GM12878 (cell line): ENCODE results near the gene TNF. TPM values are rescaled to one million over a fixed set of nuclear protein-coding genes. Genes with fewer than 3 reads are reported as not detected.

ENCODE experiments used
- ATAC-seq: fragments of 200-7000 bp; cut with Tn5 transposase; 3 replicates; pipeline ENCODE4 v1.9.1; 2020; ENCODE audit warnings: mild to moderate bottlenecking, moderate library complexity
- BruUV-seq: library from RNA; stranded (reverse); fragments of 400-500 nt; replicated peaks from 2 replicates; lab custom pipeline; 2021; lab: Mats Ljungman, UMichigan
- CTCF ChIA-PET: fragments of 300-600 bp; sonication (Branson Sonifier 250); formaldehyde crosslinking; extraction: SDS; loops from one replicate; lab custom pipeline; 2021; ENCODE audit warnings: inconsistent platforms; lab: Yijun Ruan, JAX
- POLR2A ChIA-PET: fragments of 350-600 bp; formaldehyde crosslinking; extraction: SDS; loops from one replicate; lab custom pipeline; 2021; ENCODE audit warnings: inconsistent platforms; lab: Charles Lee
- RAD21 ChIA-PET: fragments of 300-600 bp; sonication (Branson Sonifier 250); formaldehyde crosslinking; loops from one replicate; lab custom pipeline; 2023; ENCODE audit warnings: antibody characterized with exemption; ENCODE audit not compliant: unreplicated experiment; lab: Charles Lee
- SMC1A ChIA-PET: fragments of 300-600 bp; sonication (Branson Sonifier 250); formaldehyde crosslinking; loops from one replicate; lab custom pipeline; 2023; ENCODE audit not compliant: unreplicated experiment, uncharacterized antibody; lab: Charles Lee
- DNase-seq: peaks from one replicate; pipeline ENCODE4 v3.0.0-alpha.2; 2011; ENCODE audit warnings: low read depth, low spot score
- FAIRE-seq: peaks from 3 replicates; lab custom pipeline; 2011; peaks lifted over from hg19 to GRCh38; lab: Jason Lieb, UNC
- H2AFZ ChIP-seq: 2 replicates; pipeline ENCODE4 v1.6.0; 2011; ENCODE audit warnings: low read depth, low read length, control low read depth; ENCODE audit not compliant: control insufficient read depth
- H3K27ac ChIP-seq: 2 replicates; pipeline ENCODE4 v1.5.1; 2011; ENCODE audit warnings: control low read depth; ENCODE audit not compliant: control insufficient read depth, insufficient read depth
- H3K27me3 ChIP-seq, 2 experiments: replicated peaks in 1 of 2; 2 replicates each; pipeline versions ENCODE4 v1.6.0 to v1.6.1; 2011; ENCODE audit warnings: low read length in 1 of 2; ENCODE audit not compliant: control insufficient read depth in 2 of 2, insufficient read depth in 2 of 2
- H3K36me3 ChIP-seq, 2 experiments: 2 replicates each; pipeline ENCODE4 v1.5.1; 2011; ENCODE audit warnings: low read length in 1 of 2; ENCODE audit not compliant: control insufficient read depth in 2 of 2, insufficient read depth in 2 of 2
- H3K4me1 ChIP-seq: 2 replicates; pipeline ENCODE4 v1.6.1; 2011; ENCODE audit warnings: mild to moderate bottlenecking, low read length, moderate library complexity, mixed read lengths; ENCODE audit not compliant: control insufficient read depth, insufficient read depth
- H3K4me2 ChIP-seq: 2 replicates; pipeline ENCODE4 v1.6.0; 2011; ENCODE audit warnings: control low read depth; ENCODE audit not compliant: control insufficient read depth, insufficient read depth
- H3K4me3 ChIP-seq: fragments of 200-600 bp; sonication (generic); 2 replicates; pipeline ENCODE4 v1.5.1; 2016
- H3K79me2 ChIP-seq: 2 replicates; pipeline ENCODE4 v1.6.0; 2011; ENCODE audit warnings: low read length; ENCODE audit not compliant: control insufficient read depth, insufficient read depth
- H3K9ac ChIP-seq: 2 replicates; pipeline ENCODE4 v1.8.0; 2011; ENCODE audit warnings: low read length, control low read depth, mixed read lengths; ENCODE audit not compliant: control insufficient read depth, insufficient read depth
- H3K9me3 ChIP-seq: replicated peaks from 3 replicates; pipeline ENCODE4 v1.5.1; 2011; ENCODE audit warnings: mild to moderate bottlenecking, low read length; ENCODE audit not compliant: control insufficient read depth, insufficient read depth
- H4K20me1 ChIP-seq: 2 replicates; pipeline ENCODE4 v1.6.0; 2011; ENCODE audit not compliant: control insufficient read depth, insufficient read depth
- BMI1 ChIP-seq: fragments of 450-650 bp; IDR thresholded peaks from 2 replicates; pipeline ENCODE4 v1.6.1; 2016; ENCODE audit warnings: mild to moderate bottlenecking, moderate library complexity, borderline replicate concordance
- CREM ChIP-seq: IDR thresholded peaks from 2 replicates; pipeline ENCODE4 v1.6.1; 2014; ENCODE audit warnings: antibody characterized with exemption, low read depth
- FOXK2 ChIP-seq: fragments of 450-650 bp; IDR thresholded peaks from 2 replicates; pipeline ENCODE4 v1.6.1; 2017; ENCODE audit warnings: mild to moderate bottlenecking, moderate library complexity
- GATAD2B ChIP-seq: fragments of 450-650 bp; conservative IDR thresholded peaks from 2 replicates; pipeline ENCODE4 v1.6.1; 2017; ENCODE audit warnings: low read depth, mild to moderate bottlenecking, moderate library complexity
- HCFC1 ChIP-seq: fragments of 150-350 bp; IDR thresholded peaks from 2 replicates; pipeline ENCODE4 v1.6.1; 2014; ENCODE audit warnings: low read length
- KDM1A ChIP-seq: fragments of 200-600 bp; sonication (generic); IDR thresholded peaks from 2 replicates; pipeline ENCODE4 v1.6.1; 2016; ENCODE audit warnings: borderline replicate concordance
- NFYB ChIP-seq: IDR thresholded peaks from 2 replicates; pipeline ENCODE4 v1.6.1; 2011; ENCODE audit warnings: low read depth, mild to moderate bottlenecking, low read length, improper control_type of control experiment, moderate library complexity; ENCODE audit not compliant: insufficient read depth
- NRF1 ChIP-seq: conservative IDR thresholded peaks from 2 replicates; pipeline ENCODE4 v1.6.1; 2011; ENCODE audit warnings: mild to moderate bottlenecking, low read depth, low read length, improper control_type of control experiment
- SMC3 ChIP-seq: IDR thresholded peaks from 2 replicates; pipeline ENCODE4 v1.6.1; 2011; ENCODE audit warnings: low read length, improper control_type of control experiment, borderline replicate concordance
- SPI1 ChIP-seq: IDR thresholded peaks from 2 replicates; pipeline ENCODE4 v1.6.1; 2011; ENCODE audit warnings: low read depth, mild to moderate bottlenecking, low read length, moderate library complexity, borderline replicate concordance; ENCODE audit not compliant: insufficient read depth
- SUPT20H ChIP-seq: IDR thresholded peaks from 2 replicates; pipeline ENCODE4 v1.6.1; 2011; ENCODE audit warnings: low read depth, mild to moderate bottlenecking, low read length, moderate library complexity, borderline replicate concordance; ENCODE audit not compliant: control insufficient read depth
- ZNF217 ChIP-seq: fragments of 450-650 bp; IDR thresholded peaks from 2 replicates; pipeline ENCODE4 v1.6.1; 2017; ENCODE audit warnings: antibody characterized with exemption, mild to moderate bottlenecking
- WGBS: methylation state at CpG from one replicate; pipeline ENCODE4 v1.1.6; 2016; ENCODE audit warnings: low lambda C conversion rate; ENCODE audit not compliant: insufficient replicate concordance, insufficient coverage; ENCODE audit errors: missing lambda C conversion rate; 5-methylcytosine and 5-hydroxymethylcytosine counted together
- in situ Hi-C: fragments of 300-500 bp; cut with MboI; formaldehyde crosslinking; loops from 9 replicates; pipeline ENCODE4 v1.14.3; 2018; ENCODE audit warnings: mixed read lengths
- intact Hi-C: fragments of 100-400 bp; cut with micrococcal nuclease; formaldehyde crosslinking; loops from one replicate; pipeline ENCODE4 v1.14.2; 2022; ENCODE audit not compliant: unreplicated experiment
- polyA plus RNA-seq, 11 experiments: library from polyadenylated mRNA; depleted of rRNA in 4 of 11; unstranded in 6 of 11; stranded (reverse) in 5 of 11; fragments of >200 nt; fragmentation: Nextera tagmentation in 4 of 11; fragmentation: Illumina TruSeq in 1 of 11; extraction: Ambion mirVana in 4 of 11; extraction: Trizol in 1 of 11; gene quantifications; 1 replicate in 1 of 11; 2 replicates in 10 of 11; pipeline versions ENCODE4 v1.2.1 to v1.2.3, GENCODE V29; 2011 to 2016; ENCODE audit warnings: inconsistent platforms in 2 of 11, missing spikeins in 2 of 11, low read depth in 1 of 11
- total RNA-seq, 4 experiments: library from RNA; depleted of rRNA in 3 of 4; stranded (reverse); fragments of >200 nt in 3 of 4; fragmentation: Illumina TruSeq in 1 of 4; extraction: Trizol in 1 of 4; gene quantifications; 2 replicates each; pipeline versions ENCODE4 v1.2.1 to v1.2.3, GENCODE V29; 2013 to 2021
- TF ChIP-seq, protein P1 (sequence below): fragments of 450-650 bp; IDR thresholded peaks from 2 replicates; pipeline ENCODE4 v1.6.1; 2017; ENCODE audit warnings: borderline replicate concordance
- TF ChIP-seq, protein P2 (sequence below): IDR thresholded peaks from 2 replicates; pipeline ENCODE4 v1.6.1; 2012; ENCODE audit warnings: mild to moderate bottlenecking, low read depth, low read length
- TF ChIP-seq, protein P3 (sequence below): IDR thresholded peaks from 2 replicates; pipeline ENCODE4 v1.6.1; 2012; ENCODE audit warnings: low read depth, low read length, improper control_type of control experiment

TNF gene
- total and polyA plus RNA-seq, 10 of the 15 experiments (the other 5 are each of a cell fraction or from before 2014, with no cell fraction given), result 18.0 to 94.8 (median 61.9) TPM

DNA sequence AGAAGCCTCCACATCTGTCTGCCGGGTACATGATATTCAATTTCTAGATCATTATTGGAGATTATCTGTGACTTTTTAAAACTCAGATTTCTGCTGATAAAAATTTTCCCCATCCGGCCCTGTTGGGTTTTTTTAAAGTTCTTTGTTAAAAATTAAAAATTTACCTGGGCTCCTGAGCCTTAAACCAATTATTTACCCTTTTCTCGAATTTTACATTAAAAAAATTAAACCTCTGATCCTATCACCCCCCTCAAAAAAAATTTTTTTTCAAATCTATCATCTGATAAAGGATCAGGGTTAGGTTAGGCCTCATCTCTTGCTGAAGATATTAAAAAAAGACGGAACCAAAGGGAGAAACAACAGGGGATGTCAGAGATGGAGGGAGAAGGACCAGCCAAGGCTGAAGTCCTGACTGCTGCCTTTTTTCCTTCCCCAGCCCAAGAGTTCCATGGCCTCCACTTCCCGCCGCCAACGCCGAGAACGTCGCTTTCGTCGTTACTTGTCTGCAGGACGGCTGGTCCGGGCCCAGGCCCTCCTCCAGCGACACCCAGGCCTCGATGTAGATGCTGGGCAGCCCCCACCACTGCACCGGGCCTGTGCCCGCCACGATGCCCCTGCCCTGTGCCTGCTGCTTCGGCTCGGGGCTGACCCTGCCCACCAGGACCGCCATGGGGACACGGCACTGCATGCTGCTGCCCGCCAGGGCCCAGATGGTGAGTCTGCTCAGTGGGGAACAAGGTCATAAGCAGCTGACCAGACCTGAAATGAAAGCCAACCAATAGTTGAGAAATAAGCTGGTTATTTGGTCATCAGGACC, 27.4 kb upstream of the TNF start:
- FAIRE-seq, result no peak
- H3K4me3 ChIP-seq, result peak overlapping the region; percentile 68
- no peaks in the 10 kb centered on the region for H3K27me3 ChIP-seq
- ATAC-seq, result no peak
- TSS peak; percentile 73 for BruUV-seq
- peaks cover 16% of the 10 kb centered on the region for H3K79me2 ChIP-seq
- SMC1A ChIA-PET, result interaction anchor here (0.6 to 34.7 kb wide), 11 partner anchors 8 to 284 kb away, joined by 3 to 1989 read pairs (median 4); partner anchors contain the start of genes AIF1, BAG6, LST1 and LTA
- H3K4me2 ChIP-seq, result peak overlapping the region; percentile 70
- 80% methylated on average over 24 of the region's 24 CpGs for WGBS
- no peak overlapping the region for H2AFZ ChIP-seq
- H4K20me1 ChIP-seq, result no peaks in the 10 kb centered on the region
- in situ Hi-C loops (loop anchor here (5.0 to 10.0 kb wide), 2 partner anchors 49 to 287 kb away; no protein-coding TSS in a partner anchor), intact Hi-C loops (loop anchor here (2.0 to 10.0 kb wide), 2 partner anchors 105 to 357 kb away; partner anchors contain the start of genes BAG6 and ZBTB12)
- H3K9me3 ChIP-seq, result no peaks in the 10 kb centered on the region
- DNase-seq, result no peak
- RAD21 ChIA-PET, result interaction anchor here (0.6 to 16.9 kb wide), 11 partner anchors 11 to 283 kb away, joined by 3 to 668 read pairs (median 5); partner anchors contain the start of genes BAG6, LSM2, LST1 and LTB
- H3K36me3 ChIP-seq, result no peaks in the 10 kb centered on the region; a peak in 1 of 4 replicates
- H3K27ac ChIP-seq, result peak overlapping the region; percentile 64
- peak overlapping the region; percentile 58 for H3K9ac ChIP-seq
- H3K4me1 ChIP-seq, result peaks cover 23% of the 10 kb centered on the region; the same call in 1 of the 2 replicates
- CTCF ChIA-PET, result interaction anchor here (0.7 to 34.8 kb wide), 13 partner anchors 10 to 191 kb away, joined by 3 to 2098 read pairs (median 4); partner anchors contain the start of genes LST1, LTB, NCR3 and TNF
- POLR2A ChIA-PET, result interaction anchor here (0.6 to 8.5 kb wide), 17 partner anchors 8 to 424 kb away, joined by 3 to 164 read pairs (median 4); partner anchors contain the start of genes CSNK2B, DXO, LST1 and LTA
- TF ChIP-seq SMC3 (0 out of 2 replicates have a peak, but pooled peaks have one; percentile 1), GATAD2B (no peak; the same call in 1 of the 2 replicates), NRF1 (no peak), KDM1A (no peak), ZNF217 (no peak), NFYB (no peak), HCFC1 (no peak), CREM (no peak), BMI1 (no peak), SUPT20H (no peak), SPI1 (no peak), FOXK2 (no peak)
- TF ChIP-seq, protein P1, sequence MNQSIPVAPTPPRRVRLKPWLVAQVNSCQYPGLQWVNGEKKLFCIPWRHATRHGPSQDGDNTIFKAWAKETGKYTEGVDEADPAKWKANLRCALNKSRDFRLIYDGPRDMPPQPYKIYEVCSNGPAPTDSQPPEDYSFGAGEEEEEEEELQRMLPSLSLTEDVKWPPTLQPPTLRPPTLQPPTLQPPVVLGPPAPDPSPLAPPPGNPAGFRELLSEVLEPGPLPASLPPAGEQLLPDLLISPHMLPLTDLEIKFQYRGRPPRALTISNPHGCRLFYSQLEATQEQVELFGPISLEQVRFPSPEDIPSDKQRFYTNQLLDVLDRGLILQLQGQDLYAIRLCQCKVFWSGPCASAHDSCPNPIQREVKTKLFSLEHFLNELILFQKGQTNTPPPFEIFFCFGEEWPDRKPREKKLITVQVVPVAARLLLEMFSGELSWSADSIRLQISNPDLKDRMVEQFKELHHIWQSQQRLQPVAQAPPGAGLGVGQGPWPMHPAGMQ, result no peak
- TF ChIP-seq, protein P2, sequence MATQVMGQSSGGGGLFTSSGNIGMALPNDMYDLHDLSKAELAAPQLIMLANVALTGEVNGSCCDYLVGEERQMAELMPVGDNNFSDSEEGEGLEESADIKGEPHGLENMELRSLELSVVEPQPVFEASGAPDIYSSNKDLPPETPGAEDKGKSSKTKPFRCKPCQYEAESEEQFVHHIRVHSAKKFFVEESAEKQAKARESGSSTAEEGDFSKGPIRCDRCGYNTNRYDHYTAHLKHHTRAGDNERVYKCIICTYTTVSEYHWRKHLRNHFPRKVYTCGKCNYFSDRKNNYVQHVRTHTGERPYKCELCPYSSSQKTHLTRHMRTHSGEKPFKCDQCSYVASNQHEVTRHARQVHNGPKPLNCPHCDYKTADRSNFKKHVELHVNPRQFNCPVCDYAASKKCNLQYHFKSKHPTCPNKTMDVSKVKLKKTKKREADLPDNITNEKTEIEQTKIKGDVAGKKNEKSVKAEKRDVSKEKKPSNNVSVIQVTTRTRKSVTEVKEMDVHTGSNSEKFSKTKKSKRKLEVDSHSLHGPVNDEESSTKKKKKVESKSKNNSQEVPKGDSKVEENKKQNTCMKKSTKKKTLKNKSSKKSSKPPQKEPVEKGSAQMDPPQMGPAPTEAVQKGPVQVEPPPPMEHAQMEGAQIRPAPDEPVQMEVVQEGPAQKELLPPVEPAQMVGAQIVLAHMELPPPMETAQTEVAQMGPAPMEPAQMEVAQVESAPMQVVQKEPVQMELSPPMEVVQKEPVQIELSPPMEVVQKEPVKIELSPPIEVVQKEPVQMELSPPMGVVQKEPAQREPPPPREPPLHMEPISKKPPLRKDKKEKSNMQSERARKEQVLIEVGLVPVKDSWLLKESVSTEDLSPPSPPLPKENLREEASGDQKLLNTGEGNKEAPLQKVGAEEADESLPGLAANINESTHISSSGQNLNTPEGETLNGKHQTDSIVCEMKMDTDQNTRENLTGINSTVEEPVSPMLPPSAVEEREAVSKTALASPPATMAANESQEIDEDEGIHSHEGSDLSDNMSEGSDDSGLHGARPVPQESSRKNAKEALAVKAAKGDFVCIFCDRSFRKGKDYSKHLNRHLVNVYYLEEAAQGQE, result no peak
- TF ChIP-seq, protein P3, sequence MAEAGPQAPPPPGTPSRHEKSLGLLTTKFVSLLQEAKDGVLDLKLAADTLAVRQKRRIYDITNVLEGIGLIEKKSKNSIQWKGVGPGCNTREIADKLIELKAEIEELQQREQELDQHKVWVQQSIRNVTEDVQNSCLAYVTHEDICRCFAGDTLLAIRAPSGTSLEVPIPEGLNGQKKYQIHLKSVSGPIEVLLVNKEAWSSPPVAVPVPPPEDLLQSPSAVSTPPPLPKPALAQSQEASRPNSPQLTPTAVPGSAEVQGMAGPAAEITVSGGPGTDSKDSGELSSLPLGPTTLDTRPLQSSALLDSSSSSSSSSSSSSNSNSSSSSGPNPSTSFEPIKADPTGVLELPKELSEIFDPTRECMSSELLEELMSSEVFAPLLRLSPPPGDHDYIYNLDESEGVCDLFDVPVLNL, result no peak
